GM18498 (cell line): ENCODE measurements around the gene ZFPM1.

Experiments
- ATAC-seq: cut with Tn5 transposase; IDR thresholded peaks from one replicate; pipeline ENCODE4 v1.9.1; 2021; ENCODE audit warnings: mild to moderate bottlenecking, moderate library complexity; ENCODE audit not compliant: unreplicated experiment

ZFPM1 gene

GRCh38 chr16:88495268-88495772 lies 42.2 kb downstream of the ZFPM1 start:
- ATAC-seq = no peak

DNA sequence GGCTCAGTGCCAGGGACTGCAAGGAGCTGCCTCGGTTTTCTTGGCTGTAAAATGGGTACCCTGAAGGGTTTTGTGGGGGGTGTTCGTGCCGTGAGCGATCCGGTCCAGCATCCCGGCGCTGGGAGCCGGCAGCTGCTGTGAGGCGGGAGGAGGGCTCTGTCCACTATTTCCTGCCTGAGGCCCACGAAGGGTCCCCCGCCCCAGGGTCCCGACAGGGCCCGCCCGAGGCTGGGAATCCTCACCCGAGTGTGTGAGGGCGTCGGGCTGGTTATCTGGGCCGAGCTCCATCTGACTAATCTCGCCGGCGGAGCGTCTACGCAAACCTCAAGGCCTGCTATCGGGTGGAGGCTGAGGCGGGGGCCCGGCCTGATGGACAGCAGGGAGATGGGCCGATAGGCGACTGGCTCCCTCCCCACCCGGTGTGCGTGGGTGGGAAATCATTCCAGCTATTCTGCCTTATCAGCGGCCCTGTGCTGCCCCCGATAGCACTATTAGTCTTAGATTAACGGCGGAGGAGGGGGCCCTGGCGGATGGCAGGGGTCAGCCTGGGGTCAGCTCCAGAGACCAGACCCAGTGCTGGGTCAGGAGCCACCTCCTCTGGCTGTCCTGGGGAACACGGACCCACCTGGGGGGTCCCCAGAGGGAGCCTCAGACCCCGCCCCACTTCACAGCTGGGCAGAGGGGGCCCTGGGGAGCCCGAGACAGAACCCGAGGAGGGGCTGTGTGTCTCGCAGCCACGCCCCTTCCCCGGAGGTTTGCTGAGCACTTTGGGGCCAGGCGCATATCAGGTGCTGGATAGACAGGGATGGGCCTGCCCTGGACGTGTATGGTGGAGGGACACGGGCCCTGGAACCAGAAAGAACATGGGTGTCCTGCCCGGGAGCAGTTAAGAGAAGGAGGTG lies 44.7 kb downstream of the ZFPM1 start:
- no peak for ATAC-seq

- ATAC-seq = no peak
These were observed 45.6 kb downstream of the ZFPM1 start for GRCh38 chr16:88498576-88499208.

- no peak for ATAC-seq
These were observed 46.2 kb downstream of the ZFPM1 start for GRCh38 chr16:88499292-88499691.

GRCh38 chr16:88499836-88500251 lies 46.8 kb downstream of the ZFPM1 start:
- ATAC-seq = no peak

- ATAC-seq = no peak
These were observed 47.2 kb downstream of the ZFPM1 start for GRCh38 chr16:88500255-88500661.

DNA sequence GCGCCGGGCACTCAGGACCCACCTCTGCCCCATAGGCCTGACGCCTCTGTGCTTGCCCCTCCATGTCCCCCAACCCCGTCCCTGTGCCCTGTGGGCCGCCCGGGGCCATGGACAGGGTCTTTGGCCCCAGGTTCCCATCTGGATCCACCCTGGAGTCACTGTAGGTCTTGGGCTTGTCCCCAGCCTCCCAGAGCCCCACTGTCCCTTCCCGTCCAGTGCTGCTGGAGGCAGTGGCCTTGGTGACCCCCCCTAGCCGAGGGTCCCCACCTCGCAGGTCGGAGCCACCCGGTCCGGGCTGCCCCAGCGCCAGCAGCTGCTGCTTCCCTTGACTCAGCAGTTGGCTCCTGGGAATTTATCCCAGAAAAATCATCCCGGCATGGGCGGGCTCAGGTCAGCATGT lies 49.3 kb downstream of the ZFPM1 start:
- ATAC-seq = no peak

DNA sequence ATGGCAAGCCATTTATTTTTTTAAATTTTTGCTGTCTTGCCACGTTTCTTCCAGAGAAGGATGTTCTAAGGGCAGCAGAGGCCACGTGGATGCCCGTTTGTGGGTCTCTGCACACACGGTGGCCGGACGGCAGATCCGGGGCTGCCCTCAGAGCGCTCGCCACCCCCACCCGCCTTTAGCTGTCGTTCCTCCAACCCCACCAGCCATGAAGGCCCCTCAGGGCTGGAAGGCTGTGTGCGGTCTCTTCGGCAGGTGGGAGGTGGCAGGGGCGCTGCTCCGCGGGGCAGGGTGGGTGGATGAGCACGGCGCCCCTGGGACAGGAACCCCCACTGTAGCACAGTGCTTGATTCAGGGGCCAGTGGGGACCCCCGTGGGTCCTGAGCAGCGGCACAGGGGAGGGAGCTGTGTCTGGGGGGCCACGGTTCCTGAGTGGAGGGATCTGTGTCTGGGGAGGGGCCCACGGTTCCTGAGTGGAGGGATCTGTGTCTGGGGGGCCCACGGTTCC lies 49.7 kb downstream of the ZFPM1 start:
- ATAC-seq = no peak

DNA sequence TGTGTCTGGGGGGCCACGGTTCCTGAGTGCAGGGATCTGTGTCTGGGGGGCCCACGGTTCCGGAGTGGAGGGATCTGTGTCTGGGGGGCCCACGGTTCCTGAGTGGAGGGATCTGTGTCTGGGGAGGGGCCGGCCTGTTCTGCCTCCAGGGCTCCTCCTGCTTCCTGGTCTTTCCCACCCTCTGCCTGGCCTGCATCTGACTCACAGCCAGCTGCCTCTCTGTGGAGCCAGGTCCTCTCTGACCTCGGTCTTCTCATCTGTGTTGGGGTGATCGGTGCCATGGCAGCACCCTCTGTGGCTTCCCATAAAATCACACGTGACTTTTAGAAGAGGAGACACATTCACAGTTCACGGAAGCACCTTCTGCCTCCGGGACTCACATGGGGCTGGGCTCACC lies 50.3 kb downstream of the ZFPM1 start:
- ATAC-seq = no peak

GRCh38 chr16:88503771-88504488 lies 50.9 kb downstream of the ZFPM1 start:
- ATAC-seq = no peak

- ATAC-seq = no peak
These were observed 51.7 kb downstream of the ZFPM1 start for GRCh38 chr16:88504489-88505404.

- no peak for ATAC-seq
These were observed 52.5 kb downstream of the ZFPM1 start for GRCh38 chr16:88505405-88506082.

DNA sequence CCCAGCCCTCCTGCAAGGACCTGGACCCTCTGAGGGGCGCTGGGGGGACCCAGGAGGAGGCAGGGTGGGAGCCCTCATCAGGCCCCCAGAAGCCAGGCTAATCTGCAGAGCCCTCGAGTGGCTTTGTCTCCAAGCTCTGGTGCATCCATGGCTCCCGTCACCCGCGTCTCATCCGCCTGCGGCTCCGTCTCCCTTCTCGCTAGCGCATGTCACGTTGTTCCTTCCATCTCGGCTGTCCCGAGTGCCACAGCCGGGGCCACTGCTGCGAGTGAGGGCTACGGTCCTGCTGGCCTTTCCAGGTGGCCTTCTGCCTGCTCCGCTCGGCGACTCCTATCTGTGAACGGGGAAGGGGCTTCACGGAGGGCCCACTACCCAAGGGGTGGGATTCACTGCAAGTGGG lies 53.6 kb downstream of the ZFPM1 start:
- no peak for ATAC-seq

DNA sequence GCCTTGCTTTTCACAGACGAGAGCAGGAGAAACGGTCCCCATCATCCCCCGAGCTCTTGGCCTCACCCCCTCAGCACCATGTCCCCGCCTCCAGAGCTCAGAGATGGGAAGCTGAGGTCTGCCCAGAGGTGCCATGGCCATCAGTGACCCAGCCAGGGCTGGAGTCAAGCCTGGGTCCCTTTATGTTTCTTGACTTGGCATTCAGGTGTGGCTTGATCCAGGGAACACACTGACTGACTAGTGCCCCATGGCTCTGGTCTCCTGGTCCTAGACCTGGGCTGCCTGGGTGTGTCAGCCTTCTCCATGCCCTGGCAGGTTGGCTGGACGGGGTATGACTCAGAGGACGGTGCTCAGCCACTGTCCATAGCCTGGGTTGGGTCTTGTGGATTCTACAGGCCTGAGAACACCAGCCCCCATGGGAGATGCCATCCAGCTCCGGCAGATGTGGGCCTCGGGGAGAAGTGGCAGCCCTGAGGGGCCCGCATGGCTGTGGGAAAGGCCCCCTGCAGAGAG lies 54.2 kb downstream of the ZFPM1 start:
- no peak for ATAC-seq

DNA sequence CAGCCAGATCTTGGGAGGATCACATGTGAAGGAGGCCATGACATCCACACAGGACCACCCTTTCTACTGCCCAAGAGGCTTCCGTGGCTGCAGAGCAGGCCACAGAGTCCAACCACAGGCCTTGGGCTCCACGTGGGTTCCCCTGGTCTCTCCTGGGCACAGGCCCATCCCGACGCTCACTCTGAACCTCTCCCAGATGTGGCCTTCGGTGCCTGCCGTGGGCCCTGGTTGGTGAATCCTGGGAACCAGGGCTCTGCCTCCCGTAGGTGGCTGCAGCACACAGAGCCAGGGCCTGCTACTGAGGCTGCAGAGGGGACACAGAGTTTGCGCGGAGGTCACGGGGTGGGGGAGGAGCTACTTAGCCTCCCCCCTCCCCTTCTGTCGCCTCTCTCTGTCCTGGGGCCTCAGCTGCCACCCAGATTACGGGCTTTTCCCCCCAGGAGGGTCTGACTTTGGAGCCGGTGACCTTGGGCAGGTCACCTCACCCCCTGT lies 55.3 kb downstream of the ZFPM1 start:
- ATAC-seq = no peak

DNA sequence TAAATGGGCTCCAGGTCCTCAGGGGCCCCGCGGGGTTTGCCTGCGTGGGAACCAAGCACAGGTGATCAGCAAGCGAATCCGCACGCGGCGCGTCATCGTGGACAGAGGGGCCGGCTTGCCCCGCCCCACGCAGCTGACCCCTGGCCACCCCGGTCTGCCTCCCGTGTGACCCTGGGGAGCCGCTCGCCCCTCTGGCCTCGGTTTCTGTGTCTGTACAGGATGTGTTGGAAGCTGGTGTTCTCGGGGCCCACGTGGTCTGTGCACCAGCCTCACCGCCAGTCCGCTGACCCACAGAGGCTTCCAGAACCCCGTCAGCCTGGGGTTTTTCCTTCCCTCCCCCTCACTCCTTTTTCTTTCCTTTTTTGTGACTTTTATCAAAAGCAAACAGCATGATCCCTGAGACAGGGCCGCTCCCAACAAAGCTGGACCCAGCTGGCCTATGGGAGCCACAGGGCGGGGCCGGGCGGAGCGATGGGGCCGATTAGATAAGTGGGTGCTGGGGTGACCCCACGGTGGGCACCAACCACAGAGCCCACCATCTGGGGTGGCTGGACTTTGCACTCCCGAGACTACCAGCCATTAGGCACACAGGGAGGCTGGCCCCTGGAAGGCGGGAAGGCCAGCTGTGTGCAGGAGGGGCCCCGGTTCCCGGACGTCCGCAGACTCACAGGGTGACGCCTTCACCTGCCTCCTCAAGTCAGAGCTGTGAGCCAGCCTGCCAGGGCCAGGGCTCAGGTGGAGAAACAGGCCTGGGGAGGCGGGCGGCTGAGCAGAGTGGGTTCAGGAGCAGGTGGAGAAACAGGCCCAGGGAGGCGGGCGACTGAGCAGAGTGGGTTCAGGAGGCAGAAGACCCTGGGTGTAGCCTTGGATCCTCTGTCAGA lies 56.0 kb downstream of the ZFPM1 start:
- no peak for ATAC-seq

DNA sequence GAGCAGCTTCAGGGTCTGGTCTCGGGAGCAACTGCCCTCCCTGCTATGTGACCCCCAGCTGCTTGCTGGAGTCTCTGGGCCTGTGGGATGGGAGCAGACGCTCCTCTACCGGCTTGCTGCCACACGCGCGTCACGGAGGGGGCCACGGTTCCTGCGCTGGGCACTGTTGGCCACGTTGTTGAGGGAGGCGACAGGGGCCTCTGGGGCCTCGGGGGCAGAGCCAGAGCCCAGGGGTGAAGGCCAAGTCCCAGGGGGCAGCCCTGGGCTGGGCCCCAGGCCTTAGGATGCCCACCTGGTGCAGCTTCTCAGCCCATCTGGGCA lies 56.6 kb downstream of the ZFPM1 start:
- no peak for ATAC-seq
